ENCODE results near the gene WNT3A. TPM values are rescaled to one million over a fixed set of nuclear protein-coding genes. Genes with fewer than 3 reads are reported as not detected.

WNT3A gene
- polyA plus RNA-seq, 1 experiment: not detected

DNA sequence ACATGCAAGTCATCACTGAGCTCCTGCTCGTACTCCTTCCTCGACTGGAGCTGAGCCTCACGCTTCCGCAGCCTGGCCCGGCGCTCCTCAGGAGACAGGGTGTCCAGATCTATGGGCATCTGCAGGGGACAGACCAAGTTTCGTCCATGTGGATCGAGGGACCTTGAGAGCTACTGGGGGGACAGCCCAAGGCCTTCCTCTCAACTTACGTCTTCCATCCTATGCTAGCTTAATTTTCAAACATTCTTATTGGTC is 99.9 kb downstream of the WNT3A start:
- Histone ChIP-seq H3K9me3 (ENCODE audit: control insufficient read depth, insufficient read depth, low read length) (no peaks in the 10 kb centered on the region; the same call in 1 of the 2 replicates), H3K27me3 (ENCODE audit: control insufficient read depth, insufficient read depth, low read length) (no peaks in the 10 kb centered on the region), H3K27ac (ENCODE audit: low read depth, low read length) (no peak overlapping the region), H3K4me3 (ENCODE audit: low read depth, low read length) (no peak overlapping the region)
- DNase-seq (ENCODE audit: low read depth, low spot score): no peak
- TF ChIP-seq, protein P1, sequence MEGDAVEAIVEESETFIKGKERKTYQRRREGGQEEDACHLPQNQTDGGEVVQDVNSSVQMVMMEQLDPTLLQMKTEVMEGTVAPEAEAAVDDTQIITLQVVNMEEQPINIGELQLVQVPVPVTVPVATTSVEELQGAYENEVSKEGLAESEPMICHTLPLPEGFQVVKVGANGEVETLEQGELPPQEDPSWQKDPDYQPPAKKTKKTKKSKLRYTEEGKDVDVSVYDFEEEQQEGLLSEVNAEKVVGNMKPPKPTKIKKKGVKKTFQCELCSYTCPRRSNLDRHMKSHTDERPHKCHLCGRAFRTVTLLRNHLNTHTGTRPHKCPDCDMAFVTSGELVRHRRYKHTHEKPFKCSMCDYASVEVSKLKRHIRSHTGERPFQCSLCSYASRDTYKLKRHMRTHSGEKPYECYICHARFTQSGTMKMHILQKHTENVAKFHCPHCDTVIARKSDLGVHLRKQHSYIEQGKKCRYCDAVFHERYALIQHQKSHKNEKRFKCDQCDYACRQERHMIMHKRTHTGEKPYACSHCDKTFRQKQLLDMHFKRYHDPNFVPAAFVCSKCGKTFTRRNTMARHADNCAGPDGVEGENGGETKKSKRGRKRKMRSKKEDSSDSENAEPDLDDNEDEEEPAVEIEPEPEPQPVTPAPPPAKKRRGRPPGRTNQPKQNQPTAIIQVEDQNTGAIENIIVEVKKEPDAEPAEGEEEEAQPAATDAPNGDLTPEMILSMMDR (IDR thresholded peaks at IDR 0.05; ENCODE audit: low read depth, low read length): no peak
- ChIA-PET CTCF (interaction anchor here (0.5 to 1.0 kb wide), 2 partner anchors 24 to 43 kb away, joined by 3 to 4 read pairs; partner anchors contain the start of gene GJC2), POLR2A (interaction anchor here (1.3 kb wide), 1 partner anchor 16 kb away, joined by 3 read pairs; no protein-coding TSS in a partner anchor)

DNA sequence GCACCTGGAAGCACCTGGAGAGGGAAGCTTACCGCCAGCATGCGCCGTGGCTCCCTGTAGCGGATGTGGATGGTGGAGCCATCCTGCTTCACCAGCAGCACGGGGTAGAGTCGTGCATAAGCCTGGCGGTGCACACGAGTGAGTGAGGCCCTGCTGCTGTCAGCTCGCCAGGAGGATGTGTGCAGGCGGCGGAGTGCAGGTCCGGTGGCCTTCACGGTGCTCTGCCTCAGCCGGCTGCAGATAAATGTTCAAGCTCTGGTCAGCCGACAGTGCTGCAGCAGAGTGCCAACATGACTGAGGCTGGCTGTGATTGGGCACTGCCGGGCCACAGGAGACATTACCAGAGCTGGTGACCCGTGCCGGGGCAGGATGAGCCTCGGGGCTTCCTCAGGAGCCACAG is 100.8 kb downstream of the WNT3A start:
- Histone ChIP-seq H3K27ac (ENCODE audit: low read depth, low read length) (no peak overlapping the region), H3K4me3 (ENCODE audit: low read depth, low read length) (no peak overlapping the region), H3K9me3 (ENCODE audit: control insufficient read depth, insufficient read depth, low read length) (no peaks in the 10 kb centered on the region; the same call in 1 of the 2 replicates), H3K27me3 (ENCODE audit: control insufficient read depth, insufficient read depth, low read length) (no peaks in the 10 kb centered on the region)
- TF ChIP-seq, protein P1 (IDR thresholded peaks at IDR 0.05; ENCODE audit: low read depth, low read length): no peak
- CTCF ChIA-PET: no interaction called here
- POLR2A ChIA-PET: no interaction called here
- no peak for DNase-seq (ENCODE audit: low read depth, low spot score)

DNA sequence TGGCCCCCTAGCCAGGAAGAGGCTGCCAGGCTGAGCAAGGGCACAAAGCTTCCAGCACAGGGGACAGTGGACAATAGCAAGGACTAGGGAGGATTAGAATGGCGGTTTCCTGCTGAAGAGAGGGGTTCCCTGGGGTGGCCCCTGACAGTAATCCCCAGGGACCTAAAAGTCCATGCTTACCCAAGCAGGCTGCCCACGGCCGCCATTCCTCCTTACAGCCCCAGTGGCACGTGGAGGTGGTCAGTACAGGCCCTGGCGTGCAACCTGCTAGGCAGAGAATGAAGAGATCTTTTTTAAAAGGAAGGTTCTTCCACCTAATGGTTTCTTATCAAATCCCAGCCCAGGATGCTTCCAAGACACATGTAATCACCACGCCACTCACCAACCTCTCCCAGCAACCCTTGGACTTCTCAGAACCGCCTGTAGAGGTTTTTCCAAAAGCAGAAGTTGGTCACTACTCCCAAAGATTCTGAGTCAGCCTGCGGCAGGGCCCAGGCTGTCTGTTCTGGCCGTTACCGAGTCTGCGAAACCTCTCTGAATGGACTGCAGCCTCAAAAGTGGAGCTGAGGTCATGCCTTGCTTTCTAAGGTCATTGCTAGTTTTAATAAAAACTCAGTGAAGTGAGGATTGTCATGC is 101.4 kb downstream of the WNT3A start:
- H3K27ac ChIP-seq (ENCODE audit: low read depth, low read length): no peak overlapping the region
- CTCF ChIA-PET: no interaction called here

DNA sequence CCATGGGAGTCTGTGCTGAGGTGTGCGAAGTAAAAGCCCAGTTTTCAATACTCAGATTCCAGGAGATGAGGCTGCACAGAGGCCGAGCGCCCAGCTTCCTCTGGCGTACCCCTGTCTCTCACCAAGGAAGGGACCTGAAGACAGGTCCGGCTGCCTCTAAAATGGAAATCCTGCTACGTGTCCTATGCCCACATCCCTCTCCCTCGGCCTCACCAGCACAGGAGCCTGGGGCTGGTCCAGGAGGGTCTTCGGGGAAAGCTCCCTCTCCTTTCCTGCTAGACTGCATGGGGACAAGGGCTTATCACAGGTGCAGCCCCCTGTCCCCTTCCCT is 101.9 kb downstream of the WNT3A start:
- Histone ChIP-seq H3K4me3 (ENCODE audit: low read depth, low read length) (peak overlapping the region; percentile 97), H3K27ac (ENCODE audit: low read depth, low read length) (no peak overlapping the region), H3K9me3 (ENCODE audit: control insufficient read depth, insufficient read depth, low read length) (no peaks in the 10 kb centered on the region; the same call in 1 of the 2 replicates), H3K27me3 (ENCODE audit: control insufficient read depth, insufficient read depth, low read length) (no peaks in the 10 kb centered on the region)
- TF ChIP-seq, protein P1 (IDR thresholded peaks at IDR 0.05; ENCODE audit: low read depth, low read length): no peak
- no peak for DNase-seq (ENCODE audit: low read depth, low spot score)
- CTCF ChIA-PET: no interaction called here
- POLR2A ChIA-PET: no interaction called here

More for the DNA sequence above, 101.4 kb downstream of the WNT3A start:
- TF ChIP-seq, protein P1 (IDR thresholded peaks at IDR 0.05; ENCODE audit: low read depth, low read length): no peak
- Histone ChIP-seq H3K9me3 (ENCODE audit: control insufficient read depth, insufficient read depth, low read length) (no peaks in the 10 kb centered on the region; the same call in 1 of the 2 replicates), H3K4me3 (ENCODE audit: low read depth, low read length) (peak overlapping the region; percentile 97), H3K27me3 (ENCODE audit: control insufficient read depth, insufficient read depth, low read length) (no peaks in the 10 kb centered on the region)
- no peak for DNase-seq (ENCODE audit: low read depth, low spot score)
- POLR2A ChIA-PET: no interaction called here

DNA sequence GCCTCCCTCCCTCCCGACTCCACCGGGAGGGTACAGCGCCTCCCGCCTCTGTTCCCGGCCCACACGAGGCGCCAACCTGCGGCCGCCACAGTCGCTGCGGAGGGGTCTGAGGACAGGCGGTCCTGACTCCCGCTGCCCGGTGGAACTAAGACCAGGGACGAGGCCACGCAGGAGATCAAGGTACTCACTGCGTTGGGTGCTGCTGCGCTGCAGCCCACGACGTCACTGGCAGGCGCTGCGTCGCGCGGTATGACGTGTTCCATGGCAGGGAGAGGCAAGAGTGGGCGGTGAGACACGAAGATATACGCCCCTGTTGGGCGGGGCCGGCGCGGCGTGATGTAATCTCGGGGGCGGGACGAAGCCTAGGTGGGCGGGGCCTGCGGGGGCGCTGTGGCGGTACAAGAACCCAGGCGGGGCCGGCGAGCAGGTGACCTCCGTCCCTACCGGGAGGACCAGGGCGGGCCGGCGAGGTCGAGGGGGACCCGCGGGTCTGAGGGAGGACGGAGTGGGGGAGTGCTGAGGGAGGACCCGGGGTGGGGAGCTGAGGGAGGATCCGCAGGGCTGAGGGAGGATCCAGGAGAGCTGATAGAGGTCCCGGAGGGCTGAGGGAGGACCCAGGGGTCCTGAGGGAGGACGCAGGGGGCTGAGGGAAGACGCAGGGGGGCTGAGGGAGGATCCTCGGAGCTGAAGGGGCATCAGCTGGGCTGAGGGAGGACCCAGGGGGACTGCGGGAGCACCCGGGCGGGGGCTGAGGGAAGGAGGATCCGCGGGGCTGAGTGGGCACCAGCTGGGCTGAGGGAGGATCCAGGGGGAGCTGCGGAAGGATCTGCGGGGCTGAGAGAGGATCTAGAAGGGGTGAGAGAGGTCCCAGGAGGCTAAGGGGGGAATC is 102.5 kb downstream of the WNT3A start, which contains the start of gene MRPL55:
MRPL55 (minus strand) TSS at position 227 of the 889 bp plus-strand sequence. CDS start 1,039 bp downstream, outside the sequence.
- H3K27me3 ChIP-seq (ENCODE audit: control insufficient read depth, insufficient read depth, low read length): no peaks in the 10 kb centered on the region
- CTCF ChIA-PET: interaction anchor here (0.6 to 2.7 kb wide), 6 partner anchors 10 to 361 kb away, joined by 3 to 20 read pairs (median 4); partner anchors contain the start of gene IBA57
- peak within 1 kb of the TSS; percentile 57 for H3K27ac ChIP-seq (ENCODE audit: low read depth, low read length)
- peak; percentile 83 for DNase-seq (ENCODE audit: low read depth, low spot score)
- no peaks in the 10 kb centered on the region; the same call in 1 of the 2 replicates for H3K9me3 ChIP-seq (ENCODE audit: control insufficient read depth, insufficient read depth, low read length)
- POLR2A ChIA-PET: interaction anchor here (0.6 to 1.6 kb wide), 2 partner anchors 31 to 104 kb away, joined by 4 to 7 read pairs; partner anchors contain the start of gene GUK1
- TF ChIP-seq, protein P1 (IDR thresholded peaks at IDR 0.05; ENCODE audit: low read depth, low read length): peak; percentile 13; the same call in 1 of the 2 replicates
- peak within 1 kb of the TSS; percentile 97 for H3K4me3 ChIP-seq (ENCODE audit: low read depth, low read length)

Data from AG04450 (cell line).